ENCODE results near the gene ABHD2.
A peak's percentile ranks its signal among the peaks of the same experiment; 100 is the strongest.

Gene ABHD2

GRCh38 chr15:89199746-89200145 lies 111.5 kb downstream of the ABHD2 start:
- H3K9me3 ChIP-seq (ENCODE audit: control insufficient read depth, low read length): no peaks in the 10 kb centered on the region
- H3K36me3 ChIP-seq (ENCODE audit: control insufficient read depth, insufficient read depth, low read length): peaks cover 17% of the 10 kb centered on the region
- H3K27me3 ChIP-seq (ENCODE audit: control insufficient read depth, insufficient read depth, low read length): no peaks in the 10 kb centered on the region
- no peak overlapping the region for H3K9ac ChIP-seq (ENCODE audit: low read length)
- no peak overlapping the region for H3K4me3 ChIP-seq (ENCODE audit: low read length)
- peaks cover 11% of the 10 kb centered on the region for H3K4me1 ChIP-seq (ENCODE audit: control insufficient read depth, insufficient read depth, low read length)

DNA sequence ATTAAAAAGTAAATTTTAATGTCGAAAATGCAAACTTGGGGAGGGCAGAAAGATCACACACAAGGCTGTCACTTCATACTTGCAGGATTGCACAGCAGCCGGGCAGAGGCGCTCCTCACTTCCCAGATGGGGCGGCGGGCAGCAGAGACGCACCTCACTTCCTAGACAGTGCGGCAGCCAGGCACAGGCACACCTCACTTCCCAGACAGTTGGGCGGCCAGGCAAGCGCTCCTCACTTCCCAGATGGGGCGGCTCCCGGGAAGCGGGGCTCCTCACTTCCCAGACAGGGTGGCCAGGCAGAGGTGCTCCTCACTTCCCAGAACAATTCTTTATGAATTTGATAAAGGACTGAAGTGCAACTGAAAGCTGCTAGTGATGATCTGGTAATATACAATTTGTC lies 111.9 kb downstream of the ABHD2 start:
- H3K4me3 ChIP-seq (ENCODE audit: low read length): no peak overlapping the region
- H3K36me3 ChIP-seq (ENCODE audit: control insufficient read depth, insufficient read depth, low read length): peaks cover 14% of the 10 kb centered on the region
- H3K9ac ChIP-seq (ENCODE audit: low read length): no peak overlapping the region
- H3K9me3 ChIP-seq (ENCODE audit: control insufficient read depth, low read length): no peaks in the 10 kb centered on the region
- no peaks in the 10 kb centered on the region for H3K27me3 ChIP-seq (ENCODE audit: control insufficient read depth, insufficient read depth, low read length)
- peaks cover 11% of the 10 kb centered on the region for H3K4me1 ChIP-seq (ENCODE audit: control insufficient read depth, insufficient read depth, low read length)

- Histone ChIP-seq H3K9me3 (ENCODE audit: control insufficient read depth, low read length) (no peaks in the 10 kb centered on the region), H3K27me3 (ENCODE audit: control insufficient read depth, insufficient read depth, low read length) (no peaks in the 10 kb centered on the region), H3K4me3 (ENCODE audit: low read length) (no peak overlapping the region), H3K9ac (ENCODE audit: low read length) (no peak overlapping the region), H3K4me1 (ENCODE audit: control insufficient read depth, insufficient read depth, low read length) (peaks cover 11% of the 10 kb centered on the region), H3K36me3 (ENCODE audit: control insufficient read depth, insufficient read depth, low read length) (peaks cover 14% of the 10 kb centered on the region)
Observed at GRCh38 chr15:89201465-89202005, 113.3 kb downstream of the ABHD2 start.

DNA sequence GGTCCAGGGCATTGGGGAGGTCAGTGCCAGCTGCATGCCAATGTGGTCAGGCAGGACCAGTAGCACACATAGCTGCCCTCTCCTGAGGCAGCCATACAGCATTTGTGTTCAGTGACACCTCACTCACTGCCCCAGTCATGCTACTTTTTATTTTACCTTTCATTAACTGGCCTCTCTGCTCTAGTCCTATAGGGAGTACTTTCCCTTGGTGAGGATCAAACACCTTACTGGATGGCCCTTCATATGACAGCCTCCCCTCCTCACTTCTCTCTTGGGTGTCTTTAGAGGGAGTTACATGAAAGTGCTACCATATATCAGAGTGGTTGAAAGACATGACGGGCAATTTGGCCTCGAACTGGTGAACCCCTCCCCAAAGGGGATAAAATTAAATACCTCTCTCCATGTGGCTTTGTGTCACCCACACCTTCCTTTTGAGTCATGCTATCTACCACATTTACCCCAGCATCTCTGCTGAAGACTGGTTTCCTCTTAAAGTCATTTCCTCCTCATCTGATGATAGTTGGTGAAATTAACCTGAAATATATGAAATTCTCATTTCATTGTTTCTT lies 115.5 kb downstream of the ABHD2 start:
- Histone ChIP-seq H3K4me1 (ENCODE audit: control insufficient read depth, insufficient read depth, low read length) (no peaks in the 10 kb centered on the region), H3K27me3 (ENCODE audit: control insufficient read depth, insufficient read depth, low read length) (no peaks in the 10 kb centered on the region)

GRCh38 chr15:89205991-89206585 lies 117.8 kb downstream of the ABHD2 start:
- Histone ChIP-seq H3K9ac (ENCODE audit: low read length) (no peak overlapping the region), H3K27me3 (ENCODE audit: control insufficient read depth, insufficient read depth, low read length) (no peaks in the 10 kb centered on the region), H3K9me3 (ENCODE audit: control insufficient read depth, low read length) (no peaks in the 10 kb centered on the region), H3K4me3 (ENCODE audit: low read length) (no peak overlapping the region), H3K36me3 (ENCODE audit: control insufficient read depth, insufficient read depth, low read length) (no peaks in the 10 kb centered on the region), H3K4me1 (ENCODE audit: control insufficient read depth, insufficient read depth, low read length) (no peaks in the 10 kb centered on the region)

More for the DNA sequence above, 115.5 kb downstream of the ABHD2 start:
- Histone ChIP-seq H3K36me3 (ENCODE audit: control insufficient read depth, insufficient read depth, low read length) (peaks cover 9% of the 10 kb centered on the region), H3K9me3 (ENCODE audit: control insufficient read depth, low read length) (no peaks in the 10 kb centered on the region), H3K4me3 (ENCODE audit: low read length) (no peak overlapping the region), H3K9ac (ENCODE audit: low read length) (no peak overlapping the region)

DNA sequence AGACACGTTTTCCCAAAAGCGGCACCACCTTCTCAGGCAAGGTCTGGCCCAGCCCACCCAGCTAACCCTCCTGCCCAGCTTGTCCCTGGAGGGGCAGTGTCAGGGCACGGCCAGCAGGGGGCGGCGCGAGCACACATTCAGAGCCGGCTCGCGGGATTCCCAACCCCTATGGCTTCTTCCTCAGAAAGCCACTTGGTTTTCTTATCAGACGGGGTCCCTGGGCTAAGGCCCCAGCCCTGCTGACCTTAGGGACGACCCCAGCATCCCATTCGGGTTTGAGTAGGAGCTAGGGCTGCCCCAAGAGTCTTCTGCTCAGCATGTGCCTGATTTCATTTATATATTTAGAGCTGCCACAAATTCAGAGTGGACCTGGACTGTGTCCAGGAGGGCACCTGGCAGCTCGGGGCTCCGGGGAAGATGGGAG lies 118.7 kb downstream of the ABHD2 start:
- H3K9me3 ChIP-seq (ENCODE audit: control insufficient read depth, low read length): no peaks in the 10 kb centered on the region
- H3K9ac ChIP-seq (ENCODE audit: low read length): peak overlapping the region; percentile 14
- no peak overlapping the region for H3K4me3 ChIP-seq (ENCODE audit: low read length)
- no peaks in the 10 kb centered on the region for H3K36me3 ChIP-seq (ENCODE audit: control insufficient read depth, insufficient read depth, low read length)
- no peaks in the 10 kb centered on the region for H3K4me1 ChIP-seq (ENCODE audit: control insufficient read depth, insufficient read depth, low read length)
- no peaks in the 10 kb centered on the region for H3K27me3 ChIP-seq (ENCODE audit: control insufficient read depth, insufficient read depth, low read length)

- H3K4me3 ChIP-seq (ENCODE audit: low read length): no peak overlapping the region
- H3K36me3 ChIP-seq (ENCODE audit: control insufficient read depth, insufficient read depth, low read length): no peaks in the 10 kb centered on the region
- no peak overlapping the region for H3K9ac ChIP-seq (ENCODE audit: low read length)
- no peaks in the 10 kb centered on the region for H3K9me3 ChIP-seq (ENCODE audit: control insufficient read depth, low read length)
- no peaks in the 10 kb centered on the region for H3K4me1 ChIP-seq (ENCODE audit: control insufficient read depth, insufficient read depth, low read length)
- no peaks in the 10 kb centered on the region for H3K27me3 ChIP-seq (ENCODE audit: control insufficient read depth, insufficient read depth, low read length)
Observed at GRCh38 chr15:89208256-89208655, 120.0 kb downstream of the ABHD2 start.

DNA sequence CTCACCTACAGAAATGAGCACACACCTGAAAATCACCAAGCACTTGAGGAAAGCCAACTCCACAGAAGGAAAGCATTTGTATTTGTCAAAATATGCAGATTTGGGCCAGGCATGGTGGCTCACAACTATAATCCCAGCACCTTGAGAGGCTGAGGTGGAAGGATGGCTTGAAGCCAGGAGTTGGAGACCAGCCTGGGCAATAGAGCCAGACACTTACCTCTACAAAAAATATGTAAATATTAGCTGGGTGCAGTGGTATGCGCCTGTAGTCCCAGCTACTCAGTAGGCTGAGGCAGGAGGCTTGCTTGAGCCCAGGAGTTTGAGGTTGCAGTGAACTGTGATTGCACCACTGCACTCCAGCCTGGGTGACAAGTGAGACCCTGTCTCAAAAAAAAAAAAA lies 120.8 kb downstream of the ABHD2 start:
- H3K27me3 ChIP-seq (ENCODE audit: control insufficient read depth, insufficient read depth, low read length): no peaks in the 10 kb centered on the region
- no peaks in the 10 kb centered on the region for H3K9me3 ChIP-seq (ENCODE audit: control insufficient read depth, low read length)
- H3K36me3 ChIP-seq (ENCODE audit: control insufficient read depth, insufficient read depth, low read length): no peaks in the 10 kb centered on the region
- no peak overlapping the region for H3K4me3 ChIP-seq (ENCODE audit: low read length)
- H3K9ac ChIP-seq (ENCODE audit: low read length): no peak overlapping the region
- H3K4me1 ChIP-seq (ENCODE audit: control insufficient read depth, insufficient read depth, low read length): no peaks in the 10 kb centered on the region

- Histone ChIP-seq H3K9me3 (ENCODE audit: control insufficient read depth, low read length) (no peaks in the 10 kb centered on the region), H3K4me1 (ENCODE audit: control insufficient read depth, insufficient read depth, low read length) (no peaks in the 10 kb centered on the region), H3K4me3 (ENCODE audit: low read length) (no peak overlapping the region), H3K27me3 (ENCODE audit: control insufficient read depth, insufficient read depth, low read length) (no peaks in the 10 kb centered on the region), H3K36me3 (ENCODE audit: control insufficient read depth, insufficient read depth, low read length) (no peaks in the 10 kb centered on the region), H3K9ac (ENCODE audit: low read length) (no peak overlapping the region)
Observed at GRCh38 chr15:89211678-89212170, 123.5 kb downstream of the ABHD2 start.

- Histone ChIP-seq H3K36me3 (ENCODE audit: control insufficient read depth, insufficient read depth, low read length) (no peaks in the 10 kb centered on the region), H3K4me3 (ENCODE audit: low read length) (no peak overlapping the region)
Observed at GRCh38 chr15:89215627-89216026, 127.4 kb downstream of the ABHD2 start.

GRCh38 chr15:89217031-89217430 lies 128.8 kb downstream of the ABHD2 start:
- no peaks in the 10 kb centered on the region for H3K36me3 ChIP-seq (ENCODE audit: control insufficient read depth, insufficient read depth, low read length)
- H3K4me3 ChIP-seq (ENCODE audit: low read length): no peak overlapping the region
- H3K4me1 ChIP-seq (ENCODE audit: control insufficient read depth, insufficient read depth, low read length): no peaks in the 10 kb centered on the region
- no peaks in the 10 kb centered on the region for H3K9me3 ChIP-seq (ENCODE audit: control insufficient read depth, low read length)
- no peaks in the 10 kb centered on the region for H3K27me3 ChIP-seq (ENCODE audit: control insufficient read depth, insufficient read depth, low read length)
- H3K9ac ChIP-seq (ENCODE audit: low read length): no peak overlapping the region

More at GRCh38 chr15:89215627-89216026, 127.4 kb downstream of the ABHD2 start:
- Histone ChIP-seq H3K4me1 (ENCODE audit: control insufficient read depth, insufficient read depth, low read length) (no peaks in the 10 kb centered on the region), H3K27me3 (ENCODE audit: control insufficient read depth, insufficient read depth, low read length) (no peaks in the 10 kb centered on the region), H3K9ac (ENCODE audit: low read length) (no peak overlapping the region), H3K9me3 (ENCODE audit: control insufficient read depth, low read length) (no peaks in the 10 kb centered on the region)

DNA sequence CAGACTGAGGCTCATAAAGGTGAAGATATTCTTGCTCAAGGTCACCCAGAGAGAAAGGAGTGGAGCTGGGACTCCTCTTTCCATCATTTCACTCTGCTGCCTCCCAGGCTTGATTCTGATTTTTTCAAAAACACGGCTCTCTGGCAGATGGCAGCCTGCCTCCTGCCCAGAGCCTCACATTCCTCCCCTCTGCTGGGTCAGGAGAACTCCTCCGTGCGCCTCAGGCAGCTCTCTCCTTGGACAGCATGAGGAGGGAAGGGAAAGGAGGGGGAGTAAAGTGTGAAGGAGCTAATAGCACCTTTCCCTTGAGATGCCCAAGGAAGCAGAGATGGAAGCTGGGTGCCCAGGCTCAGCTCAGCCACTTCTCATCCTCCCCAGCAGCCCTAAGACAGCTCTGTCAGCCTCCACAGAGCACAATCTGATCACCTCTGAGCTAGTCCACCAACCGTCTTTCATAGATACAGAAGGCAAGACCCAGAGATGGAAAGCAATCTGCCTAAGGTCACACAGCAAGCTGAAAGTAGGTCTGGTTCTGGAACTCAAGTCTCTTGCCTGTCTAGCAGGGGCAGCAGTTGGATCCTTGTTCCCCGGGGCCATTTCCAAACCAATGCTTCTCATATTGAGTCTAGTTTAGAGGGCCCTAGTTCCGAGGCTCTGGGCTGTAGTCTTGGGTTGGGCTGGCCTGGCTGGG lies 129.6 kb downstream of the ABHD2 start:
- no peak overlapping the region for H3K4me3 ChIP-seq (ENCODE audit: low read length)
- H3K9ac ChIP-seq (ENCODE audit: low read length): no peak overlapping the region
- no peaks in the 10 kb centered on the region for H3K4me1 ChIP-seq (ENCODE audit: control insufficient read depth, insufficient read depth, low read length)
- no peaks in the 10 kb centered on the region for H3K9me3 ChIP-seq (ENCODE audit: control insufficient read depth, low read length)
- no peaks in the 10 kb centered on the region for H3K36me3 ChIP-seq (ENCODE audit: control insufficient read depth, insufficient read depth, low read length)
- no peaks in the 10 kb centered on the region for H3K27me3 ChIP-seq (ENCODE audit: control insufficient read depth, insufficient read depth, low read length)

Measured in mucosa of stomach (tissue), 1 donor.